CD4-positive, alpha-beta T cell treated with Interleukin-15 for 4 hours (primary cell): Measurements from ENCODE around the gene BMP7.

Experiments used
- DNase-seq: peaks from one replicate; pipeline ENCODE4 v3.0.0-alpha.2; 2020; ENCODE audit warnings: low spot score

BMP7 gene

GRCh38 chr20:57266291-57267157 lies at the start of gene BMP7:
Gene BMP7 (minus strand): TSS chr20:57266641. CDS start chr20:57266122, 519 bp downstream.
- DNase-seq: no peak

GRCh38 chr20:57315976-57316480 lies 49.6 kb upstream of the BMP7 start:
- no peak for DNase-seq

- DNase-seq: no peak
Observed at GRCh38 chr20:57315083-57315975, 48.9 kb upstream of the BMP7 start.

- DNase-seq: no peak
Observed at GRCh38 chr20:57313951-57314350, 47.5 kb upstream of the BMP7 start.

- DNase-seq: no peak
Observed at GRCh38 chr20:57313230-57313629, 46.8 kb upstream of the BMP7 start.

GRCh38 chr20:57312138-57312537 lies 45.7 kb upstream of the BMP7 start:
- no peak for DNase-seq

GRCh38 chr20:57310821-57311514 lies 44.5 kb upstream of the BMP7 start:
- no peak for DNase-seq

DNA sequence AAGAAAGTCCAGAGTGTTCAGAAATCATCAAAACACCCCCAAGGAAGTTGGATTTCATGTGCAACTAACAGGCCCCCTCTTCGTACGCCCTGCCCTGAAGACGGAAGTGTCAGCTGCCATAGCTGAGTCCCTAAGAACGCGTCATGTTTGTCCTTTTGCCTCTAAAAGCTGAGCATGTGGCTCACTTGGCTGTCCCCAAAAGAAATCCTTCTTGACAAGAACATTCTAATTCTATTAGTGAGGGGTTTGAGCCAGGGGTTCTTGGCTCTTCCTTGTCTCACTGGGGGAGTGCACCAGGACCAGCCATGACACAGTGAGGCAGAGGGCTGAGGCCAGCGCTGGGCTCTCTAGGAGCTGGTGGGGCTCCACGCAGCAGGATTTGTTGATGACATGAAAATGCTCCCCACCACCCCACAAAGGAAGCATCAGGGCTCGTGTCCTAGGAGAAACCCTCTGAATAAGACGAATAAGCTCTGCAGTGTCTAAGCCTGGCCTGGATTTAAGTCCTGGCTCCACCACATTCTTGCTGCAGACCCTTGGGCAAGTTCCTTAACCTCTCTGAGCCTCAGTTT lies 43.2 kb upstream of the BMP7 start:
- DNase-seq: no peak

DNA sequence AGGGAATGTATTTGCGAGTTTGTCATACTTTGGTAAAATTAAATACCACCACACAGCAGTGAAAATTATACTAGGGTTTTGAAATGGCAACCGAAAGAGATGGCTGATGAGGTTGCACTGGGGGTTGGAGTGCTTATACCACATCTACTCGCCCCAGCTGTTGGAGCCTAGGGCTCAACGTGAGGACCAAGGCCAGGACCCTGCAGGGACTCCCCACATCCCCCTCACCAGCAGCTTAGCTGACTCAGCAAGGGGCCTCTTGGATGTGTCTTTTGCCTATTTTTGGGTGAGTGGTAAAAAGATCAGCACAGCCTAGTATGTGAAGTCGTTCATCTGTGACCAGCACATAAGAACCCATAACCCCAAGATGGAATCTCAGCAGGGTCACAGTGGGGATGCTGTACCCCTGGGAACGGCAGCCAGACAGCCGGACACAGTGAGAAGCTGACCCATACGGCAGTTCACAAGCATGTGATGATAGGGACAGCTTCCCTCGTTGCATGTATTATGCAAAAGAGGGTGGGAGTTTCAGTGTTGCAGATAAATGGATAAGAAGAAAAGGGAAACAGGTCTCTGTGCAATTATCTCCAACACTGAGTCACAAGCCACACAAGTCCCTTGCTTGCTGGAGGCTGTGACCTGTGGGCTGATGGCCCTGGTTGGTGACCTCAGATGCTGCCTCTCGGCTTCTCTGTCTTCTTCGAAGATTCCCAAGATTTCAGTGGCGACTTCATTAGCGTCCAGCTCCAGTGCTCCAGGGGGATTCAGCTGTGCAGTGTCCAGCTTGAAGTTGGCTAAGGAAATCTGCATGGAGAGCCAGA lies 42.2 kb upstream of the BMP7 start:
- no peak for DNase-seq

GRCh38 chr20:57306747-57307146 lies 40.3 kb upstream of the BMP7 start:
- no peak for DNase-seq

DNA sequence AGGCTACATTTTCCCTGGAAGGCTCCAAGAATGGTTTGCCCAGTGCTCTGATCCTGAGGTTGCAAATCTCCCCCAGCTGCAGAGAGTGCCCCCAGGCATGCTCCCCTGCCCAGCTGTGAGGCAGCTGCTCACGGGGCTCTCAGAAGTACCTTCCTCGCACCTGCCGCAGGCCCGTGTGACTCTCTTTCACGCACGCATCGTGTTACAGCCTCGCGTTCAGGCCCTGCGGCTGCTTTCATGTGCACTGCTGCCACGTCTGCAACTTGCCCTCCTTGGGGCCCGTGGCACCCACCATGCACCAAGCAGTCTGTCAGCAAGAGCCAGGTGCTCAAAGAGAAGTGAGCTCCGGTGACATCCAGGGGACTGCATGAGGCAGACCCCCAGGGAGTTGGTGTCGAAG lies 34.6 kb upstream of the BMP7 start:
- no peak for DNase-seq

- DNase-seq: no peak
Observed at GRCh38 chr20:57298457-57298856, 32.0 kb upstream of the BMP7 start.

DNA sequence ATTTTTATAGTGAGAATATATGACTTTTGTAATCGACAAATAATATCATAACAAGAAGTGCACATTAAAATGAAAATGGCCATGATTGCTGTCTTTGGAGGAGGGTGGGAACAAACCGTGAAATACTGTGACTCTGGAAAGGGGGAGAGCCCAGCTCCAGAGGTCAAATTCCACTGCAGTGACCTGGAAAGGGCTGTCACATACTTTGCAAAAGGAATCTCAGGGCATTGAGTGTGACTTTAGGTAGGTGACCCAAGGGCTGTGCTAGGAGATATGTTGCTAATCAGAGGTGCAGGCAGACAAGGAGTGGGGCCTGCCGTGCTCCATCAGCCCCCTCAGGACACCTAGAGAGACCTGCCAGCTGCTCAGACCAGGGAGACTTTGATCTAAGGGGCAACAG lies 28.1 kb upstream of the BMP7 start:
- no peak for DNase-seq

GRCh38 chr20:57293995-57294394 lies 27.6 kb upstream of the BMP7 start:
- no peak for DNase-seq

DNA sequence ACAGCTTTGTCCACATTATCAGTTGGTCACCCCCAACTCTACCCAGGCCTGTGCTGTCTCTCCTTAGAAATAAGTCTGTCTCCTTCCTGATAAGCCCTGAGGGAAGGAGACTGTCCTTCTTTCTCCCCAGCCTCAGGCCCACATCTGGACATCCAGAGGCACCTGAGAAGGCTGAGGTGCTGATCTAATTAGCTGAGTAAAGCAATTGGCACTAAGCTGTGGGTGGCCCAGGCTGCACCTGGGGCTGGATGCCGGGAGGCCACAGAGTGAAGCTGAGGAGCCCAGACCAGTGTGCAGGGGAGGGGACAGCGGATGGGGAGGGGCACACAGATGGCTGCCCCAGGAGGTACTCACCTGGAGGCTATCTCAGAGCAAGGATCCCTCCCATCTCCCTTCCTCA lies 26.2 kb upstream of the BMP7 start:
- DNase-seq: no peak

DNA sequence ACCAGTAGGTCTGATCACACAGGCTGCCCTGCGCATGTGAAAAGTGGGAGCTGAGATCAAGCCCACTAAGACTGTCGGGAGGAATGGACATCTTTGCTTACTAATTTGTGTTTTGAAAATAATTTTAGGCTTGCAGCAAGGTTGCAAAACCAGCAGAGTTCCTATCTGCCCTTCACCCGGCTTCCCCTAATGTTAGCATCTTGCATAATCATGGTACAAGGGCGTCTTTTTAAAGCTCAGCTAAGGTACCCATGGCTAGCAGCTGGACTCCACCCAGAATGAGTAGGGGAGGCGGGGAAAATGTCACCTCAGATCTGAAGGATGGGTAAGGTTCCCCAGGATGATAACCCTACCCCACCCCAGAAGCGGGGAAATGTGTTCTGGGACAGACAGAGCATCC lies 25.3 kb upstream of the BMP7 start:
- no peak for DNase-seq

GRCh38 chr20:57291003-57291402 lies 24.6 kb upstream of the BMP7 start:
- no peak for DNase-seq

DNA sequence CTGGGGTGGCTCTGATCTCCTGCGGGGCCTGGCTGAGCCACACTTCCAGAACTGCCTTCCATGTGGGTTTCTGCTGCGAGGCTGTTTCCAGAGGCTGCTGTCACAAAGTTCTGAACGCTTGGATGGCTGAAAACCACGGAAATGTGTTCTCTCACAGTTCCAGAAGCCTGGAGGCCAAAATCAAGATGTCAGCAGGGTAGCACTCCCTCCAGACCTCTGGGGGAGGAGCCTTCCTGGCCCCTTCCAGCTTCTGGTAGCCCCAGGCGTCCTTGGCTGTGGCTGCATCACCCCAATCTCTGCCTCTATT lies 23.7 kb upstream of the BMP7 start:
- DNase-seq: no peak

GRCh38 chr20:57289391-57290177 lies 23.1 kb upstream of the BMP7 start:
- DNase-seq: no peak

- no peak for DNase-seq
Observed at GRCh38 chr20:57288651-57289277, 22.3 kb upstream of the BMP7 start.
